ENCODE measurements around the gene ZC3H18. TPM values are rescaled to one million over a fixed set of nuclear protein-coding genes. Genes with fewer than 3 reads are reported as not detected.

Gene ZC3H18
- total RNA-seq, 2 experiments from 2014 or later = 83.4 to 88.7 TPM

GRCh38 chr16:88536510-88536909, 33.7 kb upstream of the ZC3H18 start:
- no peak overlapping the region for H3K4me3 Mint-ChIP-seq
- peaks cover 2% of the 10 kb centered on the region for H3K36me3 Mint-ChIP-seq
- H3K27ac Mint-ChIP-seq = no peak overlapping the region
- peaks cover 2% of the 10 kb centered on the region for H3K27me3 Mint-ChIP-seq
- POLR2A ChIA-PET = interaction anchor here (0.9 kb wide), 1 partner anchor 34 kb away, joined by 3 read pairs; the partner anchor contains the start of gene ZC3H18
- H3K9me3 Mint-ChIP-seq = no peaks in the 10 kb centered on the region
- DNase-seq = no peak
- no peak for ATAC-seq (ENCODE audit: low read depth)
- peaks cover 3% of the 10 kb centered on the region for H3K4me1 Mint-ChIP-seq

GRCh38 chr16:88536971-88537751, 33.0 kb upstream of the ZC3H18 start:
- Mint-ChIP-seq H3K4me3 (no peak overlapping the region), H3K4me1 (peaks cover 3% of the 10 kb centered on the region), H3K27ac (peak overlapping the region; percentile 30), H3K9me3 (no peaks in the 10 kb centered on the region), H3K36me3 (peaks cover 2% of the 10 kb centered on the region), H3K27me3 (peaks cover 5% of the 10 kb centered on the region)
- ATAC-seq (ENCODE audit: low read depth) (no peak), DNase-seq (no peak)
- POLR2A ChIA-PET = no interaction called here

- POLR2A ChIA-PET = interaction anchor here (1.0 kb wide), 1 partner anchor 85 kb away, joined by 4 read pairs; no protein-coding TSS in a partner anchor
- Mint-ChIP-seq H3K36me3 (peaks cover 2% of the 10 kb centered on the region), H3K4me3 (peak overlapping the region; percentile 8), H3K4me1 (peaks cover 3% of the 10 kb centered on the region), H3K27me3 (peaks cover 6% of the 10 kb centered on the region), H3K9me3 (peaks cover 3% of the 10 kb centered on the region), H3K27ac (peak overlapping the region; percentile 21)
- DNase-seq = no peak
- ATAC-seq (ENCODE audit: low read depth) = no peak
Measured at GRCh38 chr16:88537859-88538258, 32.3 kb upstream of the ZC3H18 start.

GRCh38 chr16:88538366-88539060, 31.7 kb upstream of the ZC3H18 start:
- Mint-ChIP-seq H3K36me3 (peaks cover 4% of the 10 kb centered on the region), H3K27ac (peak overlapping the region; percentile 21), H3K4me1 (peaks cover 3% of the 10 kb centered on the region), H3K27me3 (peaks cover 8% of the 10 kb centered on the region), H3K9me3 (peaks cover 8% of the 10 kb centered on the region), H3K4me3 (no peak overlapping the region)
- POLR2A ChIA-PET = interaction anchor here (1.0 kb wide), 1 partner anchor 86 kb away, joined by 4 read pairs; no protein-coding TSS in a partner anchor
- DNase-seq (no peak), ATAC-seq (ENCODE audit: low read depth) (no peak)

GRCh38 chr16:88539261-88539651, 30.9 kb upstream of the ZC3H18 start:
- Mint-ChIP-seq H3K27ac (no peak overlapping the region), H3K27me3 (peaks cover 8% of the 10 kb centered on the region), H3K4me3 (no peak overlapping the region), H3K9me3 (peaks cover 10% of the 10 kb centered on the region), H3K4me1 (peaks cover 3% of the 10 kb centered on the region), H3K36me3 (peaks cover 4% of the 10 kb centered on the region)
- POLR2A ChIA-PET = no interaction called here
- ATAC-seq (ENCODE audit: low read depth) (no peak), DNase-seq (no peak)

GRCh38 chr16:88539652-88540345, 30.4 kb upstream of the ZC3H18 start:
- POLR2A ChIA-PET = interaction anchor here (0.5 kb wide), 1 partner anchor 93 kb away, joined by 4 read pairs; no protein-coding TSS in a partner anchor
- peaks cover 3% of the 10 kb centered on the region for H3K4me1 Mint-ChIP-seq
- H3K4me3 Mint-ChIP-seq = no peak overlapping the region
- H3K9me3 Mint-ChIP-seq = peaks cover 10% of the 10 kb centered on the region
- H3K27ac Mint-ChIP-seq = no peak overlapping the region
- DNase-seq (no peak), ATAC-seq (ENCODE audit: low read depth) (no peak)
- H3K27me3 Mint-ChIP-seq = peaks cover 8% of the 10 kb centered on the region
- H3K36me3 Mint-ChIP-seq = peaks cover 4% of the 10 kb centered on the region

GRCh38 chr16:88540346-88540977, 29.7 kb upstream of the ZC3H18 start:
- no peak for ATAC-seq (ENCODE audit: low read depth)
- Mint-ChIP-seq H3K27ac (no peak overlapping the region), H3K36me3 (peaks cover 4% of the 10 kb centered on the region), H3K27me3 (peaks cover 9% of the 10 kb centered on the region), H3K9me3 (peaks cover 10% of the 10 kb centered on the region), H3K4me1 (peaks cover 3% of the 10 kb centered on the region), H3K4me3 (no peak overlapping the region)
- POLR2A ChIA-PET = no interaction called here
- DNase-seq = peak; percentile 33

- Mint-ChIP-seq H3K4me3 (no peak overlapping the region), H3K27ac (no peak overlapping the region), H3K27me3 (peaks cover 12% of the 10 kb centered on the region), H3K4me1 (no peaks in the 10 kb centered on the region), H3K36me3 (peaks cover 2% of the 10 kb centered on the region), H3K9me3 (peaks cover 10% of the 10 kb centered on the region)
- ATAC-seq (ENCODE audit: low read depth) (no peak), DNase-seq (no peak)
- POLR2A ChIA-PET = no interaction called here
Measured at GRCh38 chr16:88541831-88542616, 28.2 kb upstream of the ZC3H18 start.

GRCh38 chr16:88543230-88543813, 26.9 kb upstream of the ZC3H18 start:
- ATAC-seq (ENCODE audit: low read depth) (no peak), DNase-seq (no peak)
- Mint-ChIP-seq H3K36me3 (peaks cover 2% of the 10 kb centered on the region), H3K4me3 (no peak overlapping the region), H3K27ac (no peak overlapping the region), H3K9me3 (peaks cover 10% of the 10 kb centered on the region), H3K4me1 (no peaks in the 10 kb centered on the region), H3K27me3 (peaks cover 12% of the 10 kb centered on the region)
- POLR2A ChIA-PET = no interaction called here

- POLR2A ChIA-PET = no interaction called here
- peaks cover 14% of the 10 kb centered on the region for H3K27me3 Mint-ChIP-seq
- H3K9me3 Mint-ChIP-seq = peaks cover 10% of the 10 kb centered on the region
- no peak overlapping the region for H3K4me3 Mint-ChIP-seq
- no peak overlapping the region for H3K27ac Mint-ChIP-seq
- ATAC-seq (ENCODE audit: low read depth) (no peak), DNase-seq (no peak)
- peaks cover 2% of the 10 kb centered on the region for H3K36me3 Mint-ChIP-seq
- H3K4me1 Mint-ChIP-seq = peaks cover 5% of the 10 kb centered on the region
Measured at GRCh38 chr16:88545781-88546180, 24.4 kb upstream of the ZC3H18 start.

GRCh38 chr16:88548131-88548874, 21.9 kb upstream of the ZC3H18 start:
- Mint-ChIP-seq H3K9me3 (peaks cover 3% of the 10 kb centered on the region), H3K27me3 (peaks cover 14% of the 10 kb centered on the region), H3K27ac (no peak overlapping the region), H3K4me3 (no peak overlapping the region), H3K4me1 (peaks cover 6% of the 10 kb centered on the region), H3K36me3 (peaks cover 2% of the 10 kb centered on the region)
- DNase-seq = no peak
- ATAC-seq (ENCODE audit: low read depth) = no peak
- POLR2A ChIA-PET = no interaction called here

GRCh38 chr16:88548985-88549384, 21.2 kb upstream of the ZC3H18 start:
- Mint-ChIP-seq H3K4me1 (peaks cover 6% of the 10 kb centered on the region), H3K27me3 (peaks cover 14% of the 10 kb centered on the region), H3K4me3 (no peak overlapping the region), H3K27ac (no peak overlapping the region), H3K36me3 (no peaks in the 10 kb centered on the region), H3K9me3 (no peaks in the 10 kb centered on the region)
- POLR2A ChIA-PET = no interaction called here
- ATAC-seq (ENCODE audit: low read depth) (no peak), DNase-seq (no peak)

Measured in activated naive CD8-positive, alpha-beta T cell treated with anti-CD3 and anti-CD28 coated beads, Interleukin-2, amount 10 ng/mL, durations not matched to agents 7 days and 5 days (primary cell).